GM13976 (cell line): ENCODE measurements around the gene PMS1.
A peak's percentile ranks its signal among the peaks of the same experiment; 100 is the strongest.

Source experiments
- DNase-seq: peaks from one replicate; pipeline ENCODE4 v3.0.0; 2012; ENCODE audit warnings: low spot score
- CTCF ChIP-seq: IDR thresholded peaks from 2 replicates; pipeline ENCODE4 v1.5.1; 2012; ENCODE audit warnings: borderline replicate concordance, mild to moderate bottlenecking; ENCODE audit not compliant: insufficient read depth; ENCODE audit errors: extremely low read depth, missing control alignments, control extremely low read depth
- in situ Hi-C: fragments of 300-500 bp; cut with MboI; formaldehyde crosslinking; loops from one replicate; pipeline ENCODE4 v1.12.0; 2022; ENCODE audit warnings: low sequenced_read_pairs, mixed read lengths, inconsistent platforms; ENCODE audit not compliant: unreplicated experiment

The PMS1 gene

GRCh38 chr2:189873696-189874095 is 89.4 kb downstream of the PMS1 start:
- no peak for TF ChIP-seq CTCF
- in situ Hi-C loops: no loop called here
- DNase-seq: no peak

- DNase-seq: peak; percentile 24
- TF ChIP-seq CTCF: no peak
- in situ Hi-C loops: no loop called here
Observed at GRCh38 chr2:189874586-189875320, 90.5 kb downstream of the PMS1 start.

- in situ Hi-C loops: no loop called here
- no peak for TF ChIP-seq CTCF
- DNase-seq: peak; percentile 4
Observed at GRCh38 chr2:189876271-189876670, 92.0 kb downstream of the PMS1 start.

GRCh38 chr2:189879716-189880081 is 95.4 kb downstream of the PMS1 start:
- no peak for TF ChIP-seq CTCF
- in situ Hi-C loops: no loop called here
- DNase-seq: no peak

GRCh38 chr2:189880429-189880828 is 96.2 kb downstream of the PMS1 start:
- in situ Hi-C loops: no loop called here
- no peak for DNase-seq
- TF ChIP-seq CTCF: no peak

GRCh38 chr2:189880832-189881492 is 96.7 kb downstream of the PMS1 start:
- in situ Hi-C loops: no loop called here
- TF ChIP-seq CTCF: no peak
- no peak for DNase-seq
